Peyer's patch (tissue), 4 donors: ENCODE results near the gene MYDGF.

ENCODE experiments used
- CTCF ChIP-seq, 6 experiments: fragments of 450-650 bp in 4 of 6; fragments of 200-600 bp in 2 of 6; sonication (generic) in 1 of 6; IDR thresholded peaks; one replicate each; pipeline ENCODE4 v1.5.1; 2017 to 2019; ENCODE audit warnings: antibody characterized with exemption in 6 of 6, mild to moderate bottlenecking in 3 of 6, moderate library complexity in 1 of 6
- POLR2A ChIP-seq, 2 donors: fragments of 450-650 bp; IDR thresholded peaks; one replicate each; pipeline ENCODE4 v1.5.1; 2017; ENCODE audit warnings: antibody characterized with exemption in 2 of 2, mild to moderate bottlenecking in 2 of 2, moderate library complexity in 2 of 2

DNA sequence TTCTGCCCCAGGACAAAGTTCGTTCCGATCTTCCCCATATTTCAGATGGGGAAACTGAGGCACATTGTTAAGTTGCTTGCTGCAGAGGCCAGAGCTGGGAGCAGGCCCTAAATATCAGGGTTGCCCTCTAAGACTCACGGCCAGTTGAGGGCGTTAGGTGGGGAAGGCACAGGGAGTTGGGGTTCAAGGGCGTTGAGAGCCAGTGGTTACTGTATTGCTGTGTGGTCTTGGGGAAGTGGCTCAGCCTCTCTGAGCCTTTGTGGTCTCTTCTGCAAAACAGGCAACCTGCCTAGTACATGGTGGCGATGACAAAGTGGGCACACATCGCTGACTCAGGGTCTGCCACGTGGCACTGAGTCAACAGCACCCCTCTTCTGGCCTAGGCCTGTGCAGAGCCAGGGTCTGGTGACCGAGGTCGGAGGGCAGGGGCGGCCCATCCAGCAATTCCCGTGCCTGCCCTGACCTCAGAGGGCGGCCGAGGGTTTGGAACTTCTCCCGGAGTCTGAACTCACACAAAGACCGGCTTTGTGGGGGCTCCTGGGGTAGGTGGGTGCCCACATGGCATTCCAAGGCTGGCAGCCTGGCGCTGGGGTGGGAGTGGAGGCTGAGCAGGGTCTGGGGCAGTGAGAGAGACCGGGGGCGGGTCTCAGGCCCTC, 20.6 kb downstream of the MYDGF start:
- TF ChIP-seq CTCF (IDR thresholded peaks at IDR 0.05) (no peak), POLR2A (IDR thresholded peaks at IDR 0.05) (no peak)
